Adrenal gland (tissue), 12 donors: ENCODE results near the gene CYP26C1. TPM values are rescaled to one million over a fixed set of nuclear protein-coding genes. Genes with fewer than 3 reads are reported as not detected.
A peak's percentile ranks its signal among the peaks of the same experiment; 100 is the strongest.

ENCODE experiments used
- DNase-seq, 7 donors: peaks; one replicate each; pipeline ENCODE4 v3.0.0-alpha.2; 2019 to 2020
- H3K27ac ChIP-seq, 5 donors: fragments of 200-600 bp; sonication (generic) in 4 of 5; 1 replicate in 3 of 5; 2 replicates in 2 of 5; pipeline versions ENCODE4 v1.5.1 to v1.8.0; 2016 to 2020; ENCODE audit warnings: mild to moderate bottlenecking in 1 of 5
- H3K27me3 ChIP-seq: fragments of 200-600 bp; 2 replicates; pipeline ENCODE4 v1.8.0; 2021
- H3K36me3 ChIP-seq, 2 donors: fragments of 200-600 bp; replicated peaks in 1 of 2; 1 replicate in 1 of 2; 2 replicates in 1 of 2; pipeline versions ENCODE4 v1.5.1 to v1.8.0; 2018 to 2022
- H3K4me1 ChIP-seq, 2 donors: fragments of 200-600 bp; replicated peaks in 1 of 2; 1 replicate in 1 of 2; 2 replicates in 1 of 2; pipeline versions ENCODE4 v1.5.1 to v1.8.0; 2018 to 2021
- H3K4me3 ChIP-seq, 4 donors: fragments of 200-600 bp; sonication (generic) in 3 of 4; one replicate each; pipeline ENCODE4 v1.5.1; 2016 to 2018
- H3K9me3 ChIP-seq, 3 donors: fragments of 200-600 bp; sonication (generic) in 1 of 3; replicated peaks in 1 of 3; 1 replicate in 2 of 3; 2 replicates in 1 of 3; pipeline versions ENCODE4 v1.5.1 to v1.8.0; 2016 to 2021
- POLR2A ChIP-seq, 2 donors: fragments of 450-650 bp; IDR thresholded peaks; one replicate each; pipeline ENCODE4 v1.6.1; 2017; ENCODE audit warnings: antibody characterized with exemption in 2 of 2, mild to moderate bottlenecking in 2 of 2, moderate library complexity in 1 of 2
- WGBS, 4 donors: extraction: QIAGEN DNeasy Blood & Tissue Kit in 2 of 4; methylation state at CpG; one replicate each; pipeline versions ENCODE4 v1.1.5 to v1.1.7; 2013 to 2017; 5-methylcytosine and 5-hydroxymethylcytosine counted together
- intact Hi-C, 2 donors: fragments of 100-400 bp; cut with DNase I; formaldehyde crosslinking; loops; one replicate each; pipeline versions ENCODE4 v1.14.1 to v1.15.0; 2022 to 2023
- polyA plus RNA-seq, 3 donors: library from polyadenylated mRNA; stranded (reverse); fragments of 200-250 nt in 2 of 3; fragments of 350-450 nt in 1 of 3; fragmentation: Illumina TruSeq in 1 of 3; extraction: RNeasy Lipid Tissue Mini Kit (QIAGEN cat#74804) in 1 of 3; gene quantifications; one replicate each; pipeline ENCODE4 v1.2.3, GENCODE V29; 2013 to 2014
- total RNA-seq, 9 donors: library from RNA; depleted of rRNA in 4 of 9; stranded (reverse); fragments of >200 nt in 4 of 9; fragments of 120-200 nt in 1 of 9; fragmentation: NEBNext Ultra II Directional in 1 of 9; extraction: Animal tissue kit (Norgen Biotek cat#: 25700) in 1 of 9; gene quantifications; one replicate each; pipeline versions ENCODE4 v1.1.0 to v1.2.4, GENCODE V29; 2013 to 2023
- TF ChIP-seq, protein P1 (sequence below), 6 experiments: fragments of 450-650 bp in 4 of 6; fragments of 200-600 bp in 2 of 6; sonication (generic) in 1 of 6; IDR thresholded peaks; 1 replicate in 5 of 6; 2 replicates in 1 of 6; pipeline versions ENCODE4 v1.5.1 to v1.8.0; 2016 to 2021; ENCODE audit warnings: antibody characterized with exemption in 6 of 6, mild to moderate bottlenecking in 2 of 6, moderate library complexity in 1 of 6
- donor health status: healthy with polysubstance abuse.
- donor health status: Bipolar disorder and iron deficiency.
- donor health status: DM: yes; HTN: yes; CAD: no.
- donor health status: DM: no; HTN: no; CAD: no.
- donor health status: DM: no; HTN: no; CAD: no.
- donor health status: DM: yes; HTN: yes; CAD: no.

CYP26C1 gene
- total and polyA plus RNA-seq, 12 donors: 0.10 to 5.8 (median 0.25) TPM; not detected in 1

DNA sequence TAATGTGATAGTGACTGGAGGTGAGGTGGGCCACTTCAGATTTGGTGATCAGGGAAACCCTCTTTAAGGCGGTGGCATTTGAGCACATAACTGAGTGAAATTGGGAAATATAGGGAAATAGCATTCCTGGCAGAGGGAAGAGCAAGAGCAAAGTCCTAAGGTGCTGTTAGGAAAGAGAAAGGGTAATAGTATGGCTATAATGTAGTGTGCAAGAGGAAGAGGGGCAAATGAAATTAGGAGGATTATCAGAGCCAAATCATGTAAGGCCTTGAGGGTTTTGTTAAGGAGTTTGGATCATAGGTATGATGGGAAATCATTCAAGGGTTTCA is 27.8 kb upstream of the CYP26C1 start:
- WGBS, 4 donors: 95 to 100% (median 98%) methylated on average over 1 of the region's 1 CpG
- TF ChIP-seq, protein P1, sequence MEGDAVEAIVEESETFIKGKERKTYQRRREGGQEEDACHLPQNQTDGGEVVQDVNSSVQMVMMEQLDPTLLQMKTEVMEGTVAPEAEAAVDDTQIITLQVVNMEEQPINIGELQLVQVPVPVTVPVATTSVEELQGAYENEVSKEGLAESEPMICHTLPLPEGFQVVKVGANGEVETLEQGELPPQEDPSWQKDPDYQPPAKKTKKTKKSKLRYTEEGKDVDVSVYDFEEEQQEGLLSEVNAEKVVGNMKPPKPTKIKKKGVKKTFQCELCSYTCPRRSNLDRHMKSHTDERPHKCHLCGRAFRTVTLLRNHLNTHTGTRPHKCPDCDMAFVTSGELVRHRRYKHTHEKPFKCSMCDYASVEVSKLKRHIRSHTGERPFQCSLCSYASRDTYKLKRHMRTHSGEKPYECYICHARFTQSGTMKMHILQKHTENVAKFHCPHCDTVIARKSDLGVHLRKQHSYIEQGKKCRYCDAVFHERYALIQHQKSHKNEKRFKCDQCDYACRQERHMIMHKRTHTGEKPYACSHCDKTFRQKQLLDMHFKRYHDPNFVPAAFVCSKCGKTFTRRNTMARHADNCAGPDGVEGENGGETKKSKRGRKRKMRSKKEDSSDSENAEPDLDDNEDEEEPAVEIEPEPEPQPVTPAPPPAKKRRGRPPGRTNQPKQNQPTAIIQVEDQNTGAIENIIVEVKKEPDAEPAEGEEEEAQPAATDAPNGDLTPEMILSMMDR (IDR thresholded peaks at IDR 0.05): no peak
- TF ChIP-seq POLR2A (IDR thresholded peaks at IDR 0.05): no peak
- H3K27me3 ChIP-seq: no peaks in the 10 kb centered on the region
- no peak overlapping the region for H3K4me3 ChIP-seq
- H3K36me3 ChIP-seq: no peaks in the 10 kb centered on the region
- DNase-seq: no peak
- no peak overlapping the region for H3K27ac ChIP-seq
- peaks cover 0 to 9% of the 10 kb centered on the region in 2 donors for H3K4me1 ChIP-seq
- intact Hi-C loops: no loop called here
- H3K9me3 ChIP-seq: no peaks in the 10 kb centered on the region

DNA sequence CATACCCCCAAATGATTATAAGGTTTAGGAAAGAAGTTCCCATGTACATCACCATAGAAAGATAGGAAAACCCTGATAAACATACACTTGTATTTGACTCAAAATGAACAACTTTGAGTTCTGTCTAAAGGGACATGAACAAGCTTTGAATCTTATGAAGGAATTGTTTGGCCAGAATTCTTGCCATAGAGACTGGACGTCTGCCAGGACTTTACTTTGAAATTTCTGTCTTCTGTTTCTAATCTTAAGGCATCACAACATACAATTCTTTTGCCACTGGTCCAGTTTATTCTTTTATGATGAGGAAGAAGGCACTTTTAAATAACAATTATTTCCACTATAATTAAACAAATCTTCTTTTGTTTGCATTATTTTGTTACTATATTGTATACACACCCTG is 26.2 kb upstream of the CYP26C1 start:
- 56 to 74% (median 69%) methylated on average over 1 of the region's 1 CpG for WGBS, 4 donors
- TF ChIP-seq, protein P1 (IDR thresholded peaks at IDR 0.05): no peak
- no peak for TF ChIP-seq POLR2A (IDR thresholded peaks at IDR 0.05)

DNA sequence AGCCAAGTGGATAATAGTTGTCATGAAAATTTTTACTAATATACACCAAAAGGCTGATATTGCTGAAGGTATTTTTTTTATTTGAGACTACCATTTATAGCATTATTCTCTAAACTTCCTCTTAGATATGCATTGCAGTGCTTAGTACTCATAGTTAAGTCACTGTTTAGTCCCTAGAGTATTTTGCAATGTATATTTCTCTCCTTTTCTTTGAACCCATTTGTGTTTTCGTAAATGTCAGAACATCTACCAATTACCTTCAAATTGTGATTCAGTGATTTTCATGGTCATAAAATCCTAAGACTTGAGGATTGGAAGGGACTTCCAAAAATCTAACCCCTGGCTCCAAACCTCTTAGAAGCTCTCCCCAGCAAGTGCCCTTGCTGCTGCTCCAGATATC is 21.5 kb upstream of the CYP26C1 start:
- Histone ChIP-seq H3K4me3 (no peak overlapping the region), H3K4me1 (no peaks in the 10 kb centered on the region), H3K36me3 (no peaks in the 10 kb centered on the region), H3K9me3 (no peaks in the 10 kb centered on the region), H3K27ac (no peak overlapping the region), H3K27me3 (no peaks in the 10 kb centered on the region)
- DNase-seq: no peak
- intact Hi-C loops: no loop called here
- WGBS, 4 donors: 92 to 100% (median 99%) methylated on average over 1 of the region's 1 CpG
- TF ChIP-seq, protein P1 (IDR thresholded peaks at IDR 0.05): no peak

More for the DNA sequence above, 26.2 kb upstream of the CYP26C1 start:
- no peaks in the 10 kb centered on the region for H3K9me3 ChIP-seq
- H3K4me3 ChIP-seq: no peak overlapping the region
- intact Hi-C loops: no loop called here
- DNase-seq: no peak
- H3K27ac ChIP-seq: no peak overlapping the region
- peaks cover 0 to 9% of the 10 kb centered on the region in 2 donors for H3K4me1 ChIP-seq
- no peaks in the 10 kb centered on the region for H3K27me3 ChIP-seq
- no peaks in the 10 kb centered on the region for H3K36me3 ChIP-seq

DNA sequence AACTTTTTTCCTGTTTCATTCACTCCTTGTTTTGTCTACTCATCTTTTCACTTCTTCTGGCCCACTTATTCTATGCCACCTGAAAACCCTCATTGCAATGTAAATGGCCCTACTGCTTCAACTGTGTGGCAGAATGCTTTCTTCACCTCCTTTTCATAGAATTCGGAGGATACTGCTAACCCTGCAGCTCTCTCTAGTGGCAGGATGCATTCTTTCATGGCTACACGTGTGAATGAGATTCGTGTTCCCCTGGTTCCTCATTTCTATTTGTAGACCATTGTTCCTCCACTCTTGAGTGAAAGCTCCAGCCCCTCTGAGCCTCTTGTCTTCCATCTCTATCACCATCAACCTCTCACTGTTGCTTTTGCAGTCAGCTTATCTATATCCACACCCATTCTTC is 20.9 kb upstream of the CYP26C1 start:
- H3K4me3 ChIP-seq: no peak overlapping the region
- no peak overlapping the region for H3K27ac ChIP-seq
- no peaks in the 10 kb centered on the region for H3K27me3 ChIP-seq
- TF ChIP-seq POLR2A (IDR thresholded peaks at IDR 0.05): no peak
- TF ChIP-seq, protein P1 (IDR thresholded peaks at IDR 0.05): peak; percentile 7 to 53 (median 33)
- no peaks in the 10 kb centered on the region for H3K36me3 ChIP-seq
- H3K4me1 ChIP-seq: no peaks in the 10 kb centered on the region
- 35 to 60% (median 46%) methylated on average over 3 of the region's 3 CpGs for WGBS, 4 donors
- H3K9me3 ChIP-seq: no peaks in the 10 kb centered on the region
- DNase-seq: no peak
- intact Hi-C loops: no loop called here
